ENCODE measurements around the gene ZNF296.

GRCh38 chr19:45057444-45057843 lies 18.8 kb downstream of the ZNF296 start:
- TF ChIP-seq EZH2 (IDR thresholded peaks at IDR 0.05; ENCODE audit: insufficient read depth, poor library complexity, severe bottlenecking) (no peak), EZH2phosphoT487 (IDR thresholded peaks at IDR 0.05; ENCODE audit: insufficient read depth, low read depth) (no peak)
